Glutamatergic neuron (in vitro differentiated cells): Measurements from ENCODE around the gene FOXA2. TPM values are rescaled to one million over a fixed set of nuclear protein-coding genes. Genes with fewer than 3 reads are reported as not detected.

Experiments used
- DNase-seq: peaks from one replicate; pipeline ENCODE4 v3.0.0; 2022
- H3K27ac Mint-ChIP-seq: one replicate; pipeline ENCODE4 v1.8.0; 2020; ENCODE audit warnings: mild to moderate bottlenecking, mixed read lengths, inconsistent platforms; ENCODE audit not compliant: unreplicated experiment
- H3K27me3 Mint-ChIP-seq: one replicate; pipeline ENCODE4 v1.8.0; 2020; ENCODE audit warnings: mild to moderate bottlenecking, moderate library complexity, mixed read lengths, inconsistent platforms; ENCODE audit not compliant: unreplicated experiment
- H3K36me3 Mint-ChIP-seq: one replicate; pipeline ENCODE4 v1.8.0; 2020; ENCODE audit warnings: mild to moderate bottlenecking, mixed read lengths, inconsistent platforms; ENCODE audit not compliant: unreplicated experiment
- H3K4me1 Mint-ChIP-seq: one replicate; pipeline ENCODE4 v1.8.0; 2020; ENCODE audit warnings: mild to moderate bottlenecking, low read depth, mixed read lengths, inconsistent platforms; ENCODE audit not compliant: unreplicated experiment
- H3K4me3 Mint-ChIP-seq: one replicate; pipeline ENCODE4 v1.8.0; 2020; ENCODE audit warnings: mild to moderate bottlenecking, mixed read lengths, inconsistent platforms; ENCODE audit not compliant: unreplicated experiment
- H3K9me3 Mint-ChIP-seq: one replicate; pipeline ENCODE4 v1.8.0; 2020; ENCODE audit warnings: mild to moderate bottlenecking, moderate library complexity, mixed read lengths, inconsistent platforms; ENCODE audit not compliant: unreplicated experiment
- CTCF ChIP-seq: fragments of 200-600 bp; sonication (generic); IDR thresholded peaks from one replicate; pipeline ENCODE4 v1.5.0; 2021; ENCODE audit not compliant: partially characterized antibody, unreplicated experiment
- total RNA-seq: library from RNA; stranded (reverse); fragmentation: NEBNext Ultra II Directional; extraction: Animal tissue kit (Norgen Biotek cat#: 25700); gene quantifications from one replicate; pipeline ENCODE4 v1.2.1, GENCODE V29; 2021; ENCODE audit not compliant: unreplicated experiment

FOXA2 gene
- total RNA-seq, 1 donor from 2014 or later = not detected

GRCh38 chr20:22582386-22582963 is 1.9 kb downstream of the FOXA2 start:
- H3K4me3 Mint-ChIP-seq = no peak overlapping the region

GRCh38 chr20:22581437-22582385 is 2.7 kb downstream of the FOXA2 start:
- no peak overlapping the region for H3K27ac Mint-ChIP-seq
- H3K27me3 Mint-ChIP-seq = peaks cover 50% of the 10 kb centered on the region
- H3K4me3 Mint-ChIP-seq = no peak overlapping the region
- H3K9me3 Mint-ChIP-seq = peaks cover 11% of the 10 kb centered on the region
- H3K4me1 Mint-ChIP-seq = peaks cover 9% of the 10 kb centered on the region
- H3K36me3 Mint-ChIP-seq = no peaks in the 10 kb centered on the region
- no peak for TF ChIP-seq CTCF
- DNase-seq = no peak

More at GRCh38 chr20:22582386-22582963, 1.9 kb downstream of the FOXA2 start:
- DNase-seq = peak; percentile 36
- Mint-ChIP-seq H3K27ac (no peak overlapping the region), H3K36me3 (no peaks in the 10 kb centered on the region), H3K9me3 (peaks cover 11% of the 10 kb centered on the region), H3K27me3 (peaks cover 55% of the 10 kb centered on the region), H3K4me1 (peaks cover 9% of the 10 kb centered on the region)
- no peak for TF ChIP-seq CTCF

- peaks cover 44% of the 10 kb centered on the region for H3K27me3 Mint-ChIP-seq
- H3K4me1 Mint-ChIP-seq = peaks cover 9% of the 10 kb centered on the region
- TF ChIP-seq CTCF = no peak
- peaks cover 13% of the 10 kb centered on the region for H3K9me3 Mint-ChIP-seq
- H3K36me3 Mint-ChIP-seq = peaks cover 4% of the 10 kb centered on the region
- no peak overlapping the region for H3K27ac Mint-ChIP-seq
- H3K4me3 Mint-ChIP-seq = no peak overlapping the region
- DNase-seq = no peak
Observed at GRCh38 chr20:22579711-22580697, 4.4 kb downstream of the FOXA2 start.

GRCh38 chr20:22579119-22579427 is 5.3 kb downstream of the FOXA2 start:
- Mint-ChIP-seq H3K4me3 (no peak overlapping the region), H3K4me1 (peaks cover 14% of the 10 kb centered on the region)

More at GRCh38 chr20:22579119-22579427, 5.3 kb downstream of the FOXA2 start:
- Mint-ChIP-seq H3K27me3 (peaks cover 49% of the 10 kb centered on the region), H3K9me3 (peaks cover 14% of the 10 kb centered on the region), H3K27ac (no peak overlapping the region), H3K36me3 (peaks cover 4% of the 10 kb centered on the region)
- no peak for TF ChIP-seq CTCF
- DNase-seq = no peak
